ENCODE measurements around the gene SLAIN1.
"Not testable (repeated sequence)": the region's sequence is repeated elsewhere in the genome, so short reads cannot be mapped to it uniquely, and the experiment has no call there.

Gene SLAIN1

DNA sequence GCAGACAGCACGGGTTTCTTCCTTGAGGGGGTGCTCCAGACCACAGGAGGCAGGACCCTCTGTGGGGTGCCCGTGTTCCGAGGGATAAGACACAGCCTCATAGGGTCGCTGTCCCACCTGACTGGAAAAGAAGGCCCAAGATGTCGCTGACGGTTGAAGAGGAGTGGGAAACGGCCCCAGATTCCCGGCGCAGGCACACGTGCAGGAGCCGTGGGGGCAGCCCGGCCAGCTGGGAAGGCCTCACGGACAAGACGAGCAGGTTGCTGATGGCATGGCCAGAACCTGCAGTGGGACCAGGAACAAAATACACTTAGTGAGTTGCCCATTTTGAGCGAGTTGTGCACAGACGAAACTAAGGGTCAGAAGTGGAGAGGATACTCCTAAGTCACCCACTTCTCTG is 35.2 kb upstream of the SLAIN1 start:
- H3K36me3 ChIP-seq (ENCODE audit: control insufficient read depth in 2 of 2, insufficient read depth in 1 of 2, low read length in 2 of 2); H3K27ac ChIP-seq (ENCODE audit: extremely low read depth, low read depth, low read length); H3K4me3 ChIP-seq (ENCODE audit: low read depth, low read length); POLR2A ChIA-PET; H3K4me1 ChIP-seq (ENCODE audit: control insufficient read depth, insufficient read depth, low read length); CTCF ChIA-PET; H3K9me3 ChIP-seq (ENCODE audit: control insufficient read depth, insufficient read depth, low read depth, low read length): not testable (repeated sequence)

DNA sequence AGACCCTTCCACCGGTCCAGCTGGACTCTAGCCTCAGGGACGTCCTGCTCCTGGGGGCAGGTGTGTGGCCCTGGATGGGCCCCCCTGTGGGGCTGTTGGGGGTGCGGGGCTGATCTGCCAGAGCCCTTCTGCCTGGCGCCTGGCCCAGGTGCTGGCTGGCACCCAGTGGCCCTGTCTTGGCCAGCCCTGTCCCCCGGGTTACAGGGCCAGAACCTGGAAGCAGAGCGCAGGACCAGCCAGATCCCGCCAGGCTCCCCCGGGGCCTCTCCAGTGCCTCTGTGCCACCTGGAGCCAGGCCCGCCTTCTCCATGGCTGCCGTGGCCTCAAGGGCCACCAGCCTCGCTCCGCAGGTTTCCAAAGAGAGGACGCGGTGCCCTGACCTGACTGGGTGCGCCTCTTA is 34.7 kb upstream of the SLAIN1 start:
- CTCF ChIA-PET; POLR2A ChIA-PET; H3K9me3 ChIP-seq (ENCODE audit: control insufficient read depth, insufficient read depth, low read depth, low read length): not testable (repeated sequence)

DNA sequence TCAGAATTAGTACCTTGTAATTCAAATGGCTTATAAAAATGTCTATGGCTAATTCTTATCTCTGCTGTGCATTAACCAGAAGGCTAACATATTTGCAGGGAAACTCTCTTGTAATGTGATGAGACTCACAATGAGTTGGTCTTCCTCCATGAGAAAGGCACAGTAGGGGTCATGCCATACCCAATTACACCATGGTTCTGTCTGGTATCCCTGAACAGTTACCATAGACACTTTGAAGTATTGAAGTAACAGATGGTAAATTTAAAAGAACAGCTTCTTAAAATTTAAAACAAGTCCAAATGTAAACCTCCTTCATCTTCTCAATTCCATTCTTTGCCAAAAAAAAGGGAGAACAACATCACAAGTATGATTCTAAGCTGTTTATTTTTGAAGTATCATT is 22.6 kb upstream of the SLAIN1 start:
- Histone ChIP-seq H3K36me3 (ENCODE audit: control insufficient read depth in 2 of 2, insufficient read depth in 1 of 2, low read length in 2 of 2) (no peaks in the 10 kb centered on the region), H3K4me1 (ENCODE audit: control insufficient read depth, insufficient read depth, low read length) (no peaks in the 10 kb centered on the region), H3K27ac (ENCODE audit: extremely low read depth, low read depth, low read length) (no peak overlapping the region), H3K4me3 (ENCODE audit: low read depth, low read length) (no peak overlapping the region), H3K9me3 (ENCODE audit: control insufficient read depth, insufficient read depth, low read depth, low read length) (no peaks in the 10 kb centered on the region)
- ChIA-PET POLR2A (no interaction called here), CTCF (interaction anchor here (0.7 to 0.9 kb wide), 2 partner anchors 82 to 105 kb away, joined by 3 read pairs; no protein-coding TSS in a partner anchor)
- TF ChIP-seq, protein P1, sequence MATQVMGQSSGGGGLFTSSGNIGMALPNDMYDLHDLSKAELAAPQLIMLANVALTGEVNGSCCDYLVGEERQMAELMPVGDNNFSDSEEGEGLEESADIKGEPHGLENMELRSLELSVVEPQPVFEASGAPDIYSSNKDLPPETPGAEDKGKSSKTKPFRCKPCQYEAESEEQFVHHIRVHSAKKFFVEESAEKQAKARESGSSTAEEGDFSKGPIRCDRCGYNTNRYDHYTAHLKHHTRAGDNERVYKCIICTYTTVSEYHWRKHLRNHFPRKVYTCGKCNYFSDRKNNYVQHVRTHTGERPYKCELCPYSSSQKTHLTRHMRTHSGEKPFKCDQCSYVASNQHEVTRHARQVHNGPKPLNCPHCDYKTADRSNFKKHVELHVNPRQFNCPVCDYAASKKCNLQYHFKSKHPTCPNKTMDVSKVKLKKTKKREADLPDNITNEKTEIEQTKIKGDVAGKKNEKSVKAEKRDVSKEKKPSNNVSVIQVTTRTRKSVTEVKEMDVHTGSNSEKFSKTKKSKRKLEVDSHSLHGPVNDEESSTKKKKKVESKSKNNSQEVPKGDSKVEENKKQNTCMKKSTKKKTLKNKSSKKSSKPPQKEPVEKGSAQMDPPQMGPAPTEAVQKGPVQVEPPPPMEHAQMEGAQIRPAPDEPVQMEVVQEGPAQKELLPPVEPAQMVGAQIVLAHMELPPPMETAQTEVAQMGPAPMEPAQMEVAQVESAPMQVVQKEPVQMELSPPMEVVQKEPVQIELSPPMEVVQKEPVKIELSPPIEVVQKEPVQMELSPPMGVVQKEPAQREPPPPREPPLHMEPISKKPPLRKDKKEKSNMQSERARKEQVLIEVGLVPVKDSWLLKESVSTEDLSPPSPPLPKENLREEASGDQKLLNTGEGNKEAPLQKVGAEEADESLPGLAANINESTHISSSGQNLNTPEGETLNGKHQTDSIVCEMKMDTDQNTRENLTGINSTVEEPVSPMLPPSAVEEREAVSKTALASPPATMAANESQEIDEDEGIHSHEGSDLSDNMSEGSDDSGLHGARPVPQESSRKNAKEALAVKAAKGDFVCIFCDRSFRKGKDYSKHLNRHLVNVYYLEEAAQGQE (tag by site-specific recombination; IDR thresholded peaks at IDR 0.05), result no peak
- no peak for TF ChIP-seq BCL11B (tag by site-specific recombination; IDR thresholded peaks at IDR 0.05; ENCODE audit: low read depth)
- TF ChIP-seq, protein P2, sequence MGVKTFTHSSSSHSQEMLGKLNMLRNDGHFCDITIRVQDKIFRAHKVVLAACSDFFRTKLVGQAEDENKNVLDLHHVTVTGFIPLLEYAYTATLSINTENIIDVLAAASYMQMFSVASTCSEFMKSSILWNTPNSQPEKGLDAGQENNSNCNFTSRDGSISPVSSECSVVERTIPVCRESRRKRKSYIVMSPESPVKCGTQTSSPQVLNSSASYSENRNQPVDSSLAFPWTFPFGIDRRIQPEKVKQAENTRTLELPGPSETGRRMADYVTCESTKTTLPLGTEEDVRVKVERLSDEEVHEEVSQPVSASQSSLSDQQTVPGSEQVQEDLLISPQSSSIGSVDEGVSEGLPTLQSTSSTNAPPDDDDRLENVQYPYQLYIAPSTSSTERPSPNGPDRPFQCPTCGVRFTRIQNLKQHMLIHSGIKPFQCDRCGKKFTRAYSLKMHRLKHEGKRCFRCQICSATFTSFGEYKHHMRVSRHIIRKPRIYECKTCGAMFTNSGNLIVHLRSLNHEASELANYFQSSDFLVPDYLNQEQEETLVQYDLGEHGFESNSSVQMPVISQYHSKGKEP (tag by site-specific recombination; IDR thresholded peaks at IDR 0.05), result no peak
- TF ChIP-seq, protein P3, sequence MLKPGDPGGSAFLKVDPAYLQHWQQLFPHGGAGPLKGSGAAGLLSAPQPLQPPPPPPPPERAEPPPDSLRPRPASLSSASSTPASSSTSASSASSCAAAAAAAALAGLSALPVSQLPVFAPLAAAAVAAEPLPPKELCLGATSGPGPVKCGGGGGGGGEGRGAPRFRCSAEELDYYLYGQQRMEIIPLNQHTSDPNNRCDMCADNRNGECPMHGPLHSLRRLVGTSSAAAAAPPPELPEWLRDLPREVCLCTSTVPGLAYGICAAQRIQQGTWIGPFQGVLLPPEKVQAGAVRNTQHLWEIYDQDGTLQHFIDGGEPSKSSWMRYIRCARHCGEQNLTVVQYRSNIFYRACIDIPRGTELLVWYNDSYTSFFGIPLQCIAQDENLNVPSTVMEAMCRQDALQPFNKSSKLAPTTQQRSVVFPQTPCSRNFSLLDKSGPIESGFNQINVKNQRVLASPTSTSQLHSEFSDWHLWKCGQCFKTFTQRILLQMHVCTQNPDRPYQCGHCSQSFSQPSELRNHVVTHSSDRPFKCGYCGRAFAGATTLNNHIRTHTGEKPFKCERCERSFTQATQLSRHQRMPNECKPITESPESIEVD (tag by site-specific recombination; IDR thresholded peaks at IDR 0.05), result no peak
- no peak for TF ChIP-seq ZNF10 (tag by site-specific recombination; IDR thresholded peaks at IDR 0.05)
- TF ChIP-seq SP7 (tag by site-specific recombination; IDR thresholded peaks at IDR 0.05), result no peak
- no peak for TF ChIP-seq KLF9 (tag by site-specific recombination; IDR thresholded peaks at IDR 0.05; ENCODE audit: low read depth)
- TF ChIP-seq, protein P4, sequence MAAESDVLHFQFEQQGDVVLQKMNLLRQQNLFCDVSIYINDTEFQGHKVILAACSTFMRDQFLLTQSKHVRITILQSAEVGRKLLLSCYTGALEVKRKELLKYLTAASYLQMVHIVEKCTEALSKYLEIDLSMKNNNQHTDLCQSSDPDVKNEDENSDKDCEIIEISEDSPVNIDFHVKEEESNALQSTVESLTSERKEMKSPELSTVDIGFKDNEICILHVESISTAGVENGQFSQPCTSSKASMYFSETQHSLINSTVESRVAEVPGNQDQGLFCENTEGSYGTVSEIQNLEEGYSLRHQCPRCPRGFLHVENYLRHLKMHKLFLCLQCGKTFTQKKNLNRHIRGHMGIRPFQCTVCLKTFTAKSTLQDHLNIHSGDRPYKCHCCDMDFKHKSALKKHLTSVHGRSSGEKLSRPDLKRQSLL (tag by site-specific recombination; IDR thresholded peaks at IDR 0.05), result no peak
- no peak for TF ChIP-seq ZNF16 (tag by site-specific recombination; IDR thresholded peaks at IDR 0.05; ENCODE audit: low read depth)
- TF ChIP-seq ZNF610 (tag by site-specific recombination; IDR thresholded peaks at IDR 0.05; ENCODE audit: borderline replicate concordance), result no peak

More for the DNA sequence above, 34.7 kb upstream of the SLAIN1 start:
- H3K36me3 ChIP-seq (ENCODE audit: control insufficient read depth in 2 of 2, insufficient read depth in 1 of 2, low read length in 2 of 2); H3K4me1 ChIP-seq (ENCODE audit: control insufficient read depth, insufficient read depth, low read length); H3K4me3 ChIP-seq (ENCODE audit: low read depth, low read length); H3K27ac ChIP-seq (ENCODE audit: extremely low read depth, low read depth, low read length): not testable (repeated sequence)

Data from HEK293 (cell line).